Hematopoietic multipotent progenitor cell treated with erythropoietin and hydrocortisone succinate and interleukin-3 and kit ligand, for 15 days (in vitro differentiated cells): ENCODE results near the gene STX7.
A peak's percentile ranks its signal among the peaks of the same experiment; 100 is the strongest.

Source experiments
- DNase-seq: peaks from one replicate; pipeline ENCODE4 v3.0.0-alpha.2; 2015; ENCODE audit warnings: low spot score

Gene STX7

GRCh38 chr6:132506869-132507808 is 5.8 kb downstream of the STX7 start:
- DNase-seq = no peak

GRCh38 chr6:132506461-132506860 is 6.5 kb downstream of the STX7 start:
- no peak for DNase-seq

GRCh38 chr6:132505158-132505557 is 7.8 kb downstream of the STX7 start:
- DNase-seq = no peak

GRCh38 chr6:132504757-132505156 is 8.2 kb downstream of the STX7 start:
- no peak for DNase-seq

GRCh38 chr6:132499757-132500156 is 13.2 kb downstream of the STX7 start:
- no peak for DNase-seq

- DNase-seq = no peak
Measured at GRCh38 chr6:132498638-132499037, 14.3 kb downstream of the STX7 start.

- no peak for DNase-seq
Measured at GRCh38 chr6:132496519-132497180, 16.3 kb downstream of the STX7 start.

- no peak for DNase-seq
Measured at GRCh38 chr6:132495604-132496079, 17.3 kb downstream of the STX7 start.

- DNase-seq = no peak
Measured at GRCh38 chr6:132494954-132495353, 18.0 kb downstream of the STX7 start.

- no peak for DNase-seq
Measured at GRCh38 chr6:132491881-132492280, 21.0 kb downstream of the STX7 start.

- DNase-seq = no peak
Measured at GRCh38 chr6:132491303-132491702, 21.6 kb downstream of the STX7 start.

GRCh38 chr6:132490478-132491204 is 22.3 kb downstream of the STX7 start:
- no peak for DNase-seq

GRCh38 chr6:132490024-132490423 is 22.9 kb downstream of the STX7 start:
- no peak for DNase-seq

- no peak for DNase-seq
Measured at GRCh38 chr6:132489376-132489775, 23.5 kb downstream of the STX7 start.

GRCh38 chr6:132487762-132488161 is 25.2 kb downstream of the STX7 start:
- DNase-seq = no peak

- no peak for DNase-seq
Measured at GRCh38 chr6:132484680-132485018, 28.3 kb downstream of the STX7 start.

- DNase-seq = peak; percentile 82
Measured at GRCh38 chr6:132483779-132484679, 28.9 kb downstream of the STX7 start.

GRCh38 chr6:132482581-132482980 is 30.3 kb downstream of the STX7 start:
- DNase-seq = no peak

GRCh38 chr6:132481189-132481588 is 31.7 kb downstream of the STX7 start:
- no peak for DNase-seq

GRCh38 chr6:132479131-132479530 is 33.8 kb downstream of the STX7 start:
- no peak for DNase-seq

- no peak for DNase-seq
Measured at GRCh38 chr6:132478674-132479073, 34.2 kb downstream of the STX7 start.

GRCh38 chr6:132478266-132478665 is 34.6 kb downstream of the STX7 start:
- DNase-seq = no peak
